NCI-H2171 (cell line): ENCODE measurements around the gene TMEM50B.
A peak's percentile ranks its signal among the peaks of the same experiment; 100 is the strongest.
"Not testable (repeated sequence)": the region's sequence is repeated elsewhere in the genome, so short reads cannot be mapped to it uniquely, and the experiment has no call there.

Experiments
- DNase-seq: peaks from one replicate; lab custom pipeline; 2025; lab: John Stamatoyannopoulos, UW

The TMEM50B gene

GRCh38 chr21:33479679-33480480, at the start of gene TMEM50B:
TSS of gene TMEM50B (minus strand) at chr21:33479974. CDS start at chr21:33468885, 11,089 bp downstream.
- peak; percentile 93 for DNase-seq

GRCh38 chr21:33522953-33523349, 43.2 kb upstream of the TMEM50B start:
- DNase-seq: no peak

GRCh38 chr21:33522297-33522952, 42.7 kb upstream of the TMEM50B start:
- no peak for DNase-seq

- DNase-seq: no peak
Observed at GRCh38 chr21:33518899-33519298, 39.1 kb upstream of the TMEM50B start.

GRCh38 chr21:33514229-33514628, 34.5 kb upstream of the TMEM50B start:
- no peak for DNase-seq

- DNase-seq: no peak
Observed at GRCh38 chr21:33512481-33512880, 32.7 kb upstream of the TMEM50B start.

- DNase-seq: no peak
Observed at GRCh38 chr21:33511639-33512038, 31.9 kb upstream of the TMEM50B start.

- DNase-seq: no peak
Observed at GRCh38 chr21:33510826-33511225, 31.1 kb upstream of the TMEM50B start.

- not testable (repeated sequence) for DNase-seq
Observed at GRCh38 chr21:33507003-33507402, 27.2 kb upstream of the TMEM50B start.

- DNase-seq: no peak
Observed at GRCh38 chr21:33505833-33506232, 26.1 kb upstream of the TMEM50B start.

GRCh38 chr21:33496345-33496744, 16.6 kb upstream of the TMEM50B start:
- DNase-seq: no peak

GRCh38 chr21:33495743-33496142, 16.0 kb upstream of the TMEM50B start:
- DNase-seq: no peak

- no peak for DNase-seq
Observed at GRCh38 chr21:33493756-33494155, 14.0 kb upstream of the TMEM50B start.

- DNase-seq: no peak
Observed at GRCh38 chr21:33492571-33492970, 12.8 kb upstream of the TMEM50B start.

- DNase-seq: peak; percentile 94
Observed at GRCh38 chr21:33491373-33492102, 11.8 kb upstream of the TMEM50B start, which contains the start of gene DNAJC28. TSS of gene DNAJC28 (minus strand) at chr21:33491716. CDS start at chr21:33489393, 2,323 bp downstream.

GRCh38 chr21:33490991-33491372, 11.2 kb upstream of the TMEM50B start:
- DNase-seq: no peak

DNA sequence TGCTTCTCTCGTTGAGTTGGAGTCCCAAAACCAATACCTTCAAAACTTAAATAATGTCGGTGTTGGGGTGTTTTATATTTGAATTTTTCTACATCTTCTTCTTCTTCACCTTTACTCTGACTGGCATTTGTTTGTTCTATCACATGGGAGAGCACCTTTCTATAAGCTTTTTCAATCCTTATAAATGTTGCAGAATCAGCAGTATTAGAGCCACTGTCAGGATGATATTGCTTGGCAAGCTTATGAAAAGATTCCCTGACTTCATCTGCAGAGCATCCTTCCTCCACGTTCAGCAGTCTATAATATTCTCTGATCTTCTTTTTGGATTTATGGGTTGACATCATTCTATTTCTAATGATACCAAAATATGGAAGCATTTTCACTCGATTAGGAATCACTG, 9.2 kb upstream of the TMEM50B start:
- DNase-seq: no peak

DNA sequence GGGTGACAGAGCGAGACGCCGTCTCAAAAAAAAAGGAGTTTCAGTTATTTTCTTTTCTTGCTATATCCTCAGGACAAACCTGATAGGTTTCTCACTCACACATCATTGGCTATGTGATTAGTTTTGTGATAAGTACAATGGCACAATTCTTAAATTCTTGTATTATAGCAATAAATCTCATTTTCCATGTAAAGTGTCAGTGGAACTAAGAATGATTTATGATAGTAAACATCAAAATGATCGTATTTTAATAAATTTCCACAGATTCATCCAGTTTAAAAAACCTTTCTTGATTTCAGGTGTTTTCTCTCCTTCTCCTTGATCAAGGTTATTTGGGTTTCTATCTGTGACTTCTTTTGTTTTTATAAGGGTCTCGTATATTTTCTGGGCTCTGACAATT, 8.2 kb upstream of the TMEM50B start:
- no peak for DNase-seq

- no peak for DNase-seq
Observed at GRCh38 chr21:33481314-33481943, 1.7 kb upstream of the TMEM50B start.

DNA sequence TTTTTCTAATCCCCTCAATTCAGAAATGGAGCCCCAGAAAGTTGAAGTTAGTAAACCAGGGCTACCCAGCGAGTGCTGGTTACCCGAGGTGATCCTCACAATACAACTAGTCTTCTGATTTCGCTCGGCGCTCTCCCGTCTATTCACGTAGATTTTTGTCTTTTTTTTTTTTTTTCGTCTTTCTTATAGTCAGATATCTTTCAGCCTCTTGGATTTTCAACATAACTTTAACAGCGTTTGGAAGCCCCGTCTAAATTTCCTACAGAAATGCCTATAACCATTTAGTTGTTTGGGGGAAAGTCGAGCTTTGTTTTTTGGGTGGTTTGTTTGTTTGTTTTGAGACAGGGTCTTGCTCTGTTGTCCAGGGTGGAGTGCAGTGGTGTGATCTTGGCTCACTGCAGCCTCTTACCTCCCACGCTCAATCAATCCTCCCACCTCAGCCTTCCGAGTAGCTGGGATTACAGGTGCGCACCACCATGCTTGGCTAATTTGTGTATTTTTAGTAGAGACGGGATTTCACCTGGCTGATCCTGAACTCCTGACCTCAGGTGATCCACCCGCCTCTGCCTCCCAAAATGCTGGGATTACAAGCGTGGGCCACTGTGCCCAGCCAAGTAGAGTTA, 818 bp upstream of the TMEM50B start:
- no peak for DNase-seq

DNA sequence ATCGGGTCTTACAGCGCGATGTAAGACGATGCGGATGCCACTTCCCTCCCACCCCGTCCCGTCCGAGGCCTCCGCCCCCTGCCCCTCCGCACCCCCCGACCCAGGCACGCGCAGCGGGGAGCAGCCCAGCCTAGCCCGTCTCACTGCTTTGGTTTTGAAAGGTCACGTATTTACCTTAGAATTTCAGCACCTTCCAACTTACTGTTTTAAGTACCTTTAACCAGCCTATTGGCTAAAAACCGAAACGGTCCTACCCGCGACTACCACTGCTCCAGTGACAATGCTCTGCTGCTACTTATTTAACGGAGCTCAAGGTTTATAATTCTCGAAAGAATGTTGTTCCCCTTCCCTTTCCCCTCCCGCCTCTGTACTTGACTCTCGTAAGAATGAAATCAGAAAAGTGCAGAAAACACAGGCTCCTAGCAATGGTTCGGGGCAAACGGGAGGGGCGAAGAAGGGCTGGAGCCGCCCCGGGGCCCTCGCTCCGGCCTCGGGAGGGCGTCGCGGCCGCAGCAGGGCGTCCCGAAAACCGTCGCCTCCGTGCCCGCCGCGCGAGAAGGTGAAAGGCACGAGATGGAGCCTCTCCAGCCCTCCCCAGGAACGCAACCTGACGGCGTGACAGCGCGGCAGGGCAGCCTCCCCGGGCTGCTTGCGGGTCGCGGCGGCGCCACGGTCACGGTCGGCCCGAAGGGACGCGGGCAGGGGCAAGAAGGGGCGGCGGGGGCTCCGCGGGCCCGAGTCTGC, 667 bp downstream of the TMEM50B start:
- peak; percentile 26 for DNase-seq
